GM23338 (cell line): ENCODE results near the gene ADRB2. TPM values are rescaled to one million over a fixed set of nuclear protein-coding genes. Genes with fewer than 3 reads are reported as not detected.

Experiments
- ATAC-seq: fragments of 200-7000 bp; cut with Tn5 transposase; 3 replicates; pipeline ENCODE4 v1.9.1; 2020
- DNase-seq: peaks from one replicate; pipeline ENCODE4 v3.0.0-alpha.2; 2015; ENCODE audit warnings: low spot score
- H2AFZ ChIP-seq: fragments of 200-600 bp; sonication (generic); 2 replicates; pipeline ENCODE4 v1.8.0; 2016; ENCODE audit warnings: antibody characterized with exemption, mild to moderate bottlenecking, moderate library complexity
- H3F3A ChIP-seq: fragments of 200-600 bp; sonication (generic); replicated peaks from 2 replicates; pipeline ENCODE4 v1.8.0; 2017; ENCODE audit warnings: antibody characterized with exemption, mixed run types, low read depth
- H3K27ac ChIP-seq: fragments of 200-600 bp; sonication (generic); 2 replicates; pipeline ENCODE4 v1.6.1; 2016; ENCODE audit warnings: low read depth
- H3K27me3 ChIP-seq: fragments of 200-600 bp; sonication (generic); 2 replicates; pipeline ENCODE4 v1.8.0; 2016; ENCODE audit warnings: mild to moderate bottlenecking, mixed run types, moderate library complexity; ENCODE audit not compliant: insufficient read depth
- H3K36me3 ChIP-seq: fragments of 200-600 bp; sonication (generic); 2 replicates; pipeline ENCODE4 v1.8.0; 2016; ENCODE audit warnings: mild to moderate bottlenecking; ENCODE audit not compliant: insufficient read depth
- H3K4me1 ChIP-seq: fragments of 200-600 bp; sonication (generic); 2 replicates; pipeline ENCODE4 v1.8.0; 2016; ENCODE audit warnings: mild to moderate bottlenecking, moderate library complexity; ENCODE audit not compliant: insufficient read depth
- H3K4me2 ChIP-seq: fragments of 200-600 bp; sonication (generic); 2 replicates; pipeline ENCODE4 v1.7.1; 2017; ENCODE audit warnings: mixed run types
- H3K4me3 ChIP-seq: fragments of 200-600 bp; sonication (generic); 2 replicates; pipeline ENCODE4 v1.6.1; 2016; ENCODE audit warnings: mixed run types
- H3K79me2 ChIP-seq: fragments of 200-600 bp; sonication (generic); replicated peaks from 2 replicates; pipeline ENCODE4 v1.8.0; 2017; ENCODE audit warnings: mild to moderate bottlenecking; ENCODE audit not compliant: insufficient read depth
- H3K9me2 ChIP-seq: fragments of 200-600 bp; sonication (generic); 2 replicates; pipeline ENCODE4 v1.8.0; 2017; ENCODE audit not compliant: insufficient read depth
- H4K20me1 ChIP-seq: fragments of 200-600 bp; sonication (generic); replicated peaks from 2 replicates; pipeline ENCODE4 v1.8.0; 2017; ENCODE audit warnings: mild to moderate bottlenecking; ENCODE audit not compliant: insufficient read depth
- H3K27ac Mint-ChIP-seq: 2 replicates; pipeline ENCODE4 v1.8.0; 2020; ENCODE audit warnings: inconsistent platforms, mild to moderate bottlenecking, moderate library complexity, mixed read lengths
- H3K27me3 Mint-ChIP-seq: 3 replicates; pipeline ENCODE4 v1.8.0; 2022; ENCODE audit warnings: low read depth, mild to moderate bottlenecking, moderate library complexity, mixed read lengths, inconsistent platforms; ENCODE audit not compliant: insufficient read depth, poor library complexity
- H3K36me3 Mint-ChIP-seq: 3 replicates; pipeline ENCODE4 v1.8.0; 2021; ENCODE audit warnings: low read depth, mild to moderate bottlenecking, inconsistent platforms, moderate library complexity, mixed read lengths
- H3K4me1 Mint-ChIP-seq: 3 replicates; pipeline ENCODE4 v1.8.0; 2020; ENCODE audit warnings: mild to moderate bottlenecking, inconsistent platforms, mixed read lengths
- H3K4me3 Mint-ChIP-seq: 3 replicates; pipeline ENCODE4 v1.8.0; 2021; ENCODE audit warnings: moderate library complexity, mild to moderate bottlenecking, inconsistent platforms, mixed read lengths
- H3K9me3 Mint-ChIP-seq: 3 replicates; pipeline ENCODE4 v1.8.0; 2020; ENCODE audit warnings: moderate library complexity, mild to moderate bottlenecking, inconsistent platforms, mixed read lengths
- EZH2phosphoT487 ChIP-seq: fragments of 200-600 bp; sonication (generic); IDR thresholded peaks from one replicate; pipeline ENCODE4 v1.8.1; 2018; ENCODE audit warnings: antibody characterized with exemption; ENCODE audit not compliant: unreplicated experiment
- JUNB ChIP-seq: IDR thresholded peaks from one replicate; pipeline ENCODE4 v1.6.1; 2016; ENCODE audit warnings: antibody characterized with exemption; ENCODE audit not compliant: unreplicated experiment
- polyA plus RNA-seq: library from polyadenylated mRNA; unstranded; fragments of >200 nt; fragmentation: Nextera tagmentation; extraction: Ambion mirVana; gene quantifications from 2 replicates; pipeline ENCODE4 v1.2.1, GENCODE V29; 2016
- total RNA-seq: library from RNA; depleted of rRNA; stranded (reverse); fragments of >200 nt; shearing (Covaris generic); gene quantifications from 2 replicates; pipeline ENCODE4 v1.2.3, GENCODE V29; 2014
- TF ChIP-seq, protein P1 (sequence below): fragments of 250-450 bp; sonication (Bioruptor Pico); IDR thresholded peaks from 2 replicates; pipeline ENCODE4 v1.5.0; 2020; ENCODE audit warnings: mild to moderate bottlenecking, moderate library complexity
- TF ChIP-seq, protein P2 (sequence below): IDR thresholded peaks from one replicate; pipeline ENCODE4 v1.6.1; 2018; ENCODE audit warnings: antibody characterized with exemption; ENCODE audit not compliant: unreplicated experiment

The ADRB2 gene
- total and polyA plus RNA-seq, 2 experiments from 2014 or later: 0.44 to 1.3 TPM

DNA sequence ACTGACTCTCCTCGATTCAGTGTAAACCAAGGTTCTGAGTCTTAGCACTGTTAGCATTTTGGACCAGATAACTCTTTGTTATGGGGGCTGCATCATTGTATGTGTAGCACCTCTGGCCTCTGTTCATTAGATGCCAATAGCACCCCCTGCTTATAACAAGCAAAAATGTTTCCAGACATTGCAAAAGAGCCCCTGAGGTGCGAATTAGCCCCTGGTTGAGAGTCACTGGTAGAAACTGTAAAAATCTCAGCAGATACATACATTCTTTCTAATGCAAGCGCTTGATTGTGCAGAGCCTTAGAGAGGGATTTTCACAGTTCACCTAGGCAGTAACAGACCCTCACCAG lies 2.8 kb downstream of the ADRB2 start:
- H3K27me3 Mint-ChIP-seq: peaks cover 27% of the 10 kb centered on the region
- H3K27ac Mint-ChIP-seq: no peak overlapping the region
- TF ChIP-seq, protein P1, sequence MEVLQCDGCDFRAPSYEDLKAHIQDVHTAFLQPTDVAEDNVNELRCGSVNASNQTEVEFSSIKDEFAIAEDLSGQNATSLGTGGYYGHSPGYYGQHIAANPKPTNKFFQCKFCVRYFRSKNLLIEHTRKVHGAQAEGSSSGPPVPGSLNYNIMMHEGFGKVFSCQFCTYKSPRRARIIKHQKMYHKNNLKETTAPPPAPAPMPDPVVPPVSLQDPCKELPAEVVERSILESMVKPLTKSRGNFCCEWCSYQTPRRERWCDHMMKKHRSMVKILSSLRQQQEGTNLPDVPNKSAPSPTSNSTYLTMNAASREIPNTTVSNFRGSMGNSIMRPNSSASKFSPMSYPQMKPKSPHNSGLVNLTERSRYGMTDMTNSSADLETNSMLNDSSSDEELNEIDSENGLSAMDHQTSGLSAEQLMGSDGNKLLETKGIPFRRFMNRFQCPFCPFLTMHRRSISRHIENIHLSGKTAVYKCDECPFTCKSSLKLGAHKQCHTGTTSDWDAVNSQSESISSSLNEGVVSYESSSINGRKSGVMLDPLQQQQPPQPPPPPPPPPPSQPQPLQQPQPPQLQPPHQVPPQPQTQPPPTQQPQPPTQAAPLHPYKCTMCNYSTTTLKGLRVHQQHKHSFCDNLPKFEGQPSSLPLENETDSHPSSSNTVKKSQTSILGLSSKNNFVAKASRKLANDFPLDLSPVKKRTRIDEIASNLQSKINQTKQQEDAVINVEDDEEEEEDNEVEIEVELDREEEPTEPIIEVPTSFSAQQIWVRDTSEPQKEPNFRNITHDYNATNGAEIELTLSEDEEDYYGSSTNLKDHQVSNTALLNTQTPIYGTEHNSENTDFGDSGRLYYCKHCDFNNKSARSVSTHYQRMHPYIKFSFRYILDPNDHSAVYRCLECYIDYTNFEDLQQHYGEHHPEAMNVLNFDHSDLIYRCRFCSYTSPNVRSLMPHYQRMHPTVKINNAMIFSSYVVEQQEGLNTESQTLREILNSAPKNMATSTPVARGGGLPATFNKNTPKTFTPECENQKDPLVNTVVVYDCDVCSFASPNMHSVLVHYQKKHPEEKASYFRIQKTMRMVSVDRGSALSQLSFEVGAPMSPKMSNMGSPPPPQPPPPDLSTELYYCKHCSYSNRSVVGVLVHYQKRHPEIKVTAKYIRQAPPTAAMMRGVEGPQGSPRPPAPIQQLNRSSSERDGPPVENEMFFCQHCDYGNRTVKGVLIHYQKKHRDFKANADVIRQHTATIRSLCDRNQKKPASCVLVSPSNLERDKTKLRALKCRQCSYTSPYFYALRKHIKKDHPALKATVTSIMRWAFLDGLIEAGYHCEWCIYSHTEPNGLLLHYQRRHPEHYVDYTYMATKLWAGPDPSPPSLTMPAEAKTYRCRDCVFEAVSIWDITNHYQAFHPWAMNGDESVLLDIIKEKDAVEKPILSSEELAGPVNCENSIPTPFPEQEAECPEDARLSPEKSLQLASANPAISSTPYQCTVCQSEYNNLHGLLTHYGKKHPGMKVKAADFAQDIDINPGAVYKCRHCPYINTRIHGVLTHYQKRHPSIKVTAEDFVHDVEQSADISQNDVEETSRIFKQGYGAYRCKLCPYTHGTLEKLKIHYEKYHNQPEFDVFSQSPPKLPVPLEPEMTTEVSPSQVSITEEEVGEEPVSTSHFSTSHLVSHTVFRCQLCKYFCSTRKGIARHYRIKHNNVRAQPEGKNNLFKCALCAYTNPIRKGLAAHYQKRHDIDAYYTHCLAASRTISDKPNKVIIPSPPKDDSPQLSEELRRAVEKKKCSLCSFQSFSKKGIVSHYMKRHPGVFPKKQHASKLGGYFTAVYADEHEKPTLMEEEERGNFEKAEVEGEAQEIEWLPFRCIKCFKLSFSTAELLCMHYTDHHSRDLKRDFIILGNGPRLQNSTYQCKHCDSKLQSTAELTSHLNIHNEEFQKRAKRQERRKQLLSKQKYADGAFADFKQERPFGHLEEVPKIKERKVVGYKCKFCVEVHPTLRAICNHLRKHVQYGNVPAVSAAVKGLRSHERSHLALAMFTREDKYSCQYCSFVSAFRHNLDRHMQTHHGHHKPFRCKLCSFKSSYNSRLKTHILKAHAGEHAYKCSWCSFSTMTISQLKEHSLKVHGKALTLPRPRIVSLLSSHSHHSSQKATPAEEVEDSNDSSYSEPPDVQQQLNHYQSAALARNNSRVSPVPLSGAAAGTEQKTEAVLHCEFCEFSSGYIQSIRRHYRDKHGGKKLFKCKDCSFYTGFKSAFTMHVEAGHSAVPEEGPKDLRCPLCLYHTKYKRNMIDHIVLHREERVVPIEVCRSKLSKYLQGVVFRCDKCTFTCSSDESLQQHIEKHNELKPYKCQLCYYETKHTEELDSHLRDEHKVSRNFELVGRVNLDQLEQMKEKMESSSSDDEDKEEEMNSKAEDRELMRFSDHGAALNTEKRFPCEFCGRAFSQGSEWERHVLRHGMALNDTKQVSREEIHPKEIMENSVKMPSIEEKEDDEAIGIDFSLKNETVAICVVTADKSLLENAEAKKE (CRISPR knock-in tag): no peak
- TF ChIP-seq, protein P2, sequence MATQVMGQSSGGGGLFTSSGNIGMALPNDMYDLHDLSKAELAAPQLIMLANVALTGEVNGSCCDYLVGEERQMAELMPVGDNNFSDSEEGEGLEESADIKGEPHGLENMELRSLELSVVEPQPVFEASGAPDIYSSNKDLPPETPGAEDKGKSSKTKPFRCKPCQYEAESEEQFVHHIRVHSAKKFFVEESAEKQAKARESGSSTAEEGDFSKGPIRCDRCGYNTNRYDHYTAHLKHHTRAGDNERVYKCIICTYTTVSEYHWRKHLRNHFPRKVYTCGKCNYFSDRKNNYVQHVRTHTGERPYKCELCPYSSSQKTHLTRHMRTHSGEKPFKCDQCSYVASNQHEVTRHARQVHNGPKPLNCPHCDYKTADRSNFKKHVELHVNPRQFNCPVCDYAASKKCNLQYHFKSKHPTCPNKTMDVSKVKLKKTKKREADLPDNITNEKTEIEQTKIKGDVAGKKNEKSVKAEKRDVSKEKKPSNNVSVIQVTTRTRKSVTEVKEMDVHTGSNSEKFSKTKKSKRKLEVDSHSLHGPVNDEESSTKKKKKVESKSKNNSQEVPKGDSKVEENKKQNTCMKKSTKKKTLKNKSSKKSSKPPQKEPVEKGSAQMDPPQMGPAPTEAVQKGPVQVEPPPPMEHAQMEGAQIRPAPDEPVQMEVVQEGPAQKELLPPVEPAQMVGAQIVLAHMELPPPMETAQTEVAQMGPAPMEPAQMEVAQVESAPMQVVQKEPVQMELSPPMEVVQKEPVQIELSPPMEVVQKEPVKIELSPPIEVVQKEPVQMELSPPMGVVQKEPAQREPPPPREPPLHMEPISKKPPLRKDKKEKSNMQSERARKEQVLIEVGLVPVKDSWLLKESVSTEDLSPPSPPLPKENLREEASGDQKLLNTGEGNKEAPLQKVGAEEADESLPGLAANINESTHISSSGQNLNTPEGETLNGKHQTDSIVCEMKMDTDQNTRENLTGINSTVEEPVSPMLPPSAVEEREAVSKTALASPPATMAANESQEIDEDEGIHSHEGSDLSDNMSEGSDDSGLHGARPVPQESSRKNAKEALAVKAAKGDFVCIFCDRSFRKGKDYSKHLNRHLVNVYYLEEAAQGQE: no peak
- TF ChIP-seq EZH2phosphoT487: no peak
- TF ChIP-seq JUNB: no peak
- DNase-seq (no peak), ATAC-seq (no peak)
- no peak overlapping the region for H3K4me3 ChIP-seq
- H3K4me1 Mint-ChIP-seq: peaks cover 40% of the 10 kb centered on the region
- no peaks in the 10 kb centered on the region for H3K79me2 ChIP-seq
- no peaks in the 10 kb centered on the region for H4K20me1 ChIP-seq
- no peak overlapping the region for H3K27ac ChIP-seq
- no peak overlapping the region for H3K4me3 Mint-ChIP-seq
- H2AFZ ChIP-seq: no peak overlapping the region
- H3F3A ChIP-seq: no peaks in the 10 kb centered on the region
- 0 out of 2 replicates have a peak, but pooled peaks cover 3% of the 10 kb centered on the region for H3K9me2 ChIP-seq
- peaks cover 16% of the 10 kb centered on the region for H3K4me1 ChIP-seq
- no peaks in the 10 kb centered on the region for H3K36me3 Mint-ChIP-seq
- H3K27me3 ChIP-seq: peaks cover 22% of the 10 kb centered on the region
- H3K4me2 ChIP-seq: no peak overlapping the region
- H3K9me3 Mint-ChIP-seq: no peaks in the 10 kb centered on the region
- H3K36me3 ChIP-seq: no peaks in the 10 kb centered on the region
